ENCODE results near the gene UNC119. TPM values are rescaled to one million over a fixed set of nuclear protein-coding genes. Genes with fewer than 3 reads are reported as not detected.

Gene UNC119
- total and polyA plus RNA-seq, 12 donors = 26.7 to 80.8 (median 38.8) TPM

DNA sequence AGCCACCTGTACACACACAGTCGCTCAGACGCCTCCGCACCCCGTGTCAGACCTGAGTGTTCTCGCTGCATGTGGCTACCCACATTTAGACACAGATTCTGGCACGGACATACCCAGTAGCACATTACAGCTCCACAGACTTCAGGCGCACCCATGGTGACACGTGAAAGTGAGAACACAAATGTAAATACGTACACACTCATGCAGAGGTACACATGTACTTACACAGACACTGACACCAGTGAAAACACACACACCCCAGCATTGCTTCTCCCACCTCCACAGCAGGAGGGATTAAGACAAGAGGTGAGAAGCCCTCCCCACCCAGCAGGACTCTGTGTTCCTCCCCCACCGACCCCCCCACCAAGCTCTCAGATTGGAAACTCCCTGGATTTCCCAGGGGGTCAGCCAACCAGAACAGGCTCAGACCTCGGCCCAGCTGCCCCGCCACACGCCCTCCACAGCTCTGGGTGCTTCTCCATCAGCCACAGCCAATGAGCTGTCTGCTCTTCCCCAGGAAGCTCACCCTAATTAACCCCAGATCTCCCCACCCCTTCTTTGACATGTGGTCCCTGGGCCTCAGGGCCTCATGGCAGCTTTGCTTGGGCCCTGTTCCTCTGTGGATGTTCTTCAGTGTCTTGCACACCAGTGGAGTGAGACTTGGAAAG lies 51.6 kb downstream of the UNC119 start:
- Histone ChIP-seq H3K9me3 (replicated peaks in 1 of 3) (no peaks in the 10 kb centered on the region), H3K4me3 (no peak overlapping the region), H3K27ac (no peak overlapping the region), H3K36me3 (replicated peaks in 1 of 2) (no peaks in the 10 kb centered on the region), H3K27me3 (peaks cover 5% of the 10 kb centered on the region), H3K4me1 (replicated peaks in 1 of 2) (no peaks in the 10 kb centered on the region)
- TF ChIP-seq, protein P1, sequence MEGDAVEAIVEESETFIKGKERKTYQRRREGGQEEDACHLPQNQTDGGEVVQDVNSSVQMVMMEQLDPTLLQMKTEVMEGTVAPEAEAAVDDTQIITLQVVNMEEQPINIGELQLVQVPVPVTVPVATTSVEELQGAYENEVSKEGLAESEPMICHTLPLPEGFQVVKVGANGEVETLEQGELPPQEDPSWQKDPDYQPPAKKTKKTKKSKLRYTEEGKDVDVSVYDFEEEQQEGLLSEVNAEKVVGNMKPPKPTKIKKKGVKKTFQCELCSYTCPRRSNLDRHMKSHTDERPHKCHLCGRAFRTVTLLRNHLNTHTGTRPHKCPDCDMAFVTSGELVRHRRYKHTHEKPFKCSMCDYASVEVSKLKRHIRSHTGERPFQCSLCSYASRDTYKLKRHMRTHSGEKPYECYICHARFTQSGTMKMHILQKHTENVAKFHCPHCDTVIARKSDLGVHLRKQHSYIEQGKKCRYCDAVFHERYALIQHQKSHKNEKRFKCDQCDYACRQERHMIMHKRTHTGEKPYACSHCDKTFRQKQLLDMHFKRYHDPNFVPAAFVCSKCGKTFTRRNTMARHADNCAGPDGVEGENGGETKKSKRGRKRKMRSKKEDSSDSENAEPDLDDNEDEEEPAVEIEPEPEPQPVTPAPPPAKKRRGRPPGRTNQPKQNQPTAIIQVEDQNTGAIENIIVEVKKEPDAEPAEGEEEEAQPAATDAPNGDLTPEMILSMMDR (IDR thresholded peaks at IDR 0.05) = no peak
- TF ChIP-seq POLR2A (IDR thresholded peaks at IDR 0.05) = no peak
- 55 to 76% (median 70%) methylated on average over 4 to 13 of the region's 13 CpGs for WGBS, 4 donors
- intact Hi-C loops (cut with DNase I) = no loop called here
- DNase-seq = no peak

DNA sequence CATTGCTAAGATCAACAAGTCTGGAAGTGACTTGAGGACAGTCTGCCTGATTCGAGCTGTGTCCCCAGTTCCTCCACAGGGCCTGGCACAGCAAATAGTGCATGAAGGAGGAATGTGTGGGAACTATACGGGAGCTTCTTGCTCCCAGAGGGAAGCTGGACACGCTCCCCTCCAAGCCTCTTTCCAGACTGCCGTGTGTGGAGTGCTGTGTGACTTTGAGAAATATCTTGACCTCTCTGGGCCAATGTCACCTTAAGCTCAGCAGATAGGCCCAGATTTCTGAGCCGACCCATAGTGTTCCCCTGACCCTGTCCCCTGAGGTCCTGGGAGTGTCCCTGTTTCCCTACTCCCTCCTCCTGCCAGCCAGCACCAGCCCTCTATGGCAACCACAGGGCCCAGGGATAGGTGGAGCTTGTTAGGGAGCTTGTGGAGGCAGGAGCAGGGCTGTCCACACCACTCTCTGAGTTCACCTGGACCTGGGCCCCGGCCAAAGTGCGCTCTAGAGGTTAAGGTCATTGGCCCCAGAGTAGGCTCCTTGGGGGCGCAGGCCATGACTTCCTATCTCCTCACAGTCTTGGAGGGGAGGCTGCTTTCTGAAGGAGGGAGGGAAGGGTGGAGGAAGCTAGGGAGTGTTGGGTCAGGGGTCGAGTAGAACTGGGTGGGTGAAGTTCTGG lies 52.6 kb downstream of the UNC119 start:
- 48 to 71% (median 67%) methylated on average over 4 to 9 of the region's 9 CpGs for WGBS, 4 donors
- TF ChIP-seq, protein P1 (IDR thresholded peaks at IDR 0.05) = no peak
- no peak for TF ChIP-seq POLR2A (IDR thresholded peaks at IDR 0.05)
- H3K4me3 ChIP-seq = no peak overlapping the region
- intact Hi-C loops (cut with DNase I) = loop anchor here in 1 of 2 donors (5.0 to 10.0 kb wide), 2 partner anchors 32 to 115 kb away; partner anchors contain the start of gene RSKR
- no peaks in the 10 kb centered on the region for H3K36me3 ChIP-seq (replicated peaks in 1 of 2)
- no peak overlapping the region for H3K27ac ChIP-seq
- H3K27me3 ChIP-seq = peaks cover 7% of the 10 kb centered on the region
- no peak for DNase-seq
- H3K4me1 ChIP-seq (replicated peaks in 1 of 2) = no peaks in the 10 kb centered on the region
- H3K9me3 ChIP-seq (replicated peaks in 1 of 3) = no peaks in the 10 kb centered on the region

DNA sequence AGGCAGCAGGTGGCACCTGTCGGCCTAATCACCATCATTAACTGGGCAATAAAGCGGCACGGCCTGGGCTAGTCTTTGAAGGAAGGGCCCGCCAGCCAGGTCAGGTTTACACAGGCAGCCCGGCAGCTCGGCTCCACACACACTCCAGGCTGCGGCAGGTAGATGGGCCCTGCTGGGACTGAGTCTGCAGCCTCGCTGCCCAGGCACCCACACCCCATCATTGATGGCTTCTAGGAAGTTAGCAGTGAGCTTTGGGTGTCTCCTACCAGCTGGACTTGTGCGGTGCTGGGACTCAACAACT lies 53.1 kb downstream of the UNC119 start:
- Histone ChIP-seq H3K27ac (no peak overlapping the region), H3K4me3 (no peak overlapping the region), H3K4me1 (replicated peaks in 1 of 2) (no peaks in the 10 kb centered on the region), H3K9me3 (replicated peaks in 1 of 3) (no peaks in the 10 kb centered on the region), H3K36me3 (replicated peaks in 1 of 2) (no peaks in the 10 kb centered on the region), H3K27me3 (peaks cover 7% of the 10 kb centered on the region)
- intact Hi-C loops (cut with DNase I) = loop anchor here in 1 of 2 donors (5.0 to 10.0 kb wide), 2 partner anchors 33 to 115 kb away; partner anchors contain the start of gene RSKR
- WGBS, 4 donors = 83 to 100% (median 87%) methylated on average over 1 to 9 of the region's 9 CpGs
- DNase-seq = no peak
- TF ChIP-seq, protein P1 (IDR thresholded peaks at IDR 0.05) = no peak
- TF ChIP-seq POLR2A (IDR thresholded peaks at IDR 0.05) = no peak

DNA sequence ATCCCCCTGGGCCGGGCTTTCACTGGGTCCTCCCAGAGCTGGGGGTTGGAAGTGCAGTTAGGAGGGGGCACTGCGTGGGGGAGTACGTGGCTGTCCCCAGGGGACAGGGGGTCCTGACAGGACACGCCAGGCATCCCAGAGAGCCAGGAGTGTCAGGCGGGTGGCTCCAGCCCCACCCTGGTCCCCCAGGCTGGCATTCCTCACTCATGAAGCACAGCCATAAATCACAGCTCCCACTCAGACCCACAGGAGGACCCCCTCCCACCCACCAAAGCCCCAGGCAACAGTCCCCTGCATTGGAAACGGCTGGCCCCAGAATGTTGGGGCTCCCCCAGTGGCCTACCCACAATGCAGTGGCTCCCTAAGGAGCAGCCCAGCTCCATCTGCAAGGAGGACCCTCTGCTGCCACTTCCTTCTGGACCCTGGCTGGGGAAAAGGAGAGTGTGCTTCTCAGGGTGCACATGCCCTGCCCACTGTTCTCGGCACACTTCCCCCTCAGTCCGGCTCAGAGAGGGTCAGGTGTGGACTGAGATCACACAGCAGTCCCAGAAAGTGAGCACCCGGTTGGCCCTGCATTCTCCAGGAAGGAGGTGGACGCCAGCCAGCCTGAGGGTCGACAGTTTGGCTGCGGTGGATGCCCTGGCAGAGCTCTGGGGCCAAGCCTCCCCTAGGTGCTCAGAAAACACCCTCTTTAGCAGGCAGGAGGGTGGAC lies 53.6 kb downstream of the UNC119 start:
- no peak for TF ChIP-seq POLR2A (IDR thresholded peaks at IDR 0.05)
- TF ChIP-seq, protein P1 (IDR thresholded peaks at IDR 0.05) = no peak
- H3K9me3 ChIP-seq (replicated peaks in 1 of 3) = no peaks in the 10 kb centered on the region
- H3K27me3 ChIP-seq = peaks cover 7% of the 10 kb centered on the region
- WGBS, 4 donors = 58 to 62% (median 60%) methylated on average over 8 to 12 of the region's 12 CpGs
- DNase-seq = no peak
- H3K4me1 ChIP-seq (replicated peaks in 1 of 2) = no peaks in the 10 kb centered on the region
- H3K27ac ChIP-seq = no peak overlapping the region
- intact Hi-C loops (cut with DNase I) = loop anchor here in 1 of 2 donors (5.0 to 10.0 kb wide), 2 partner anchors 33 to 116 kb away; partner anchors contain the start of gene RSKR
- no peaks in the 10 kb centered on the region for H3K36me3 ChIP-seq (replicated peaks in 1 of 2)
- no peak overlapping the region for H3K4me3 ChIP-seq

All from adrenal gland (tissue), 12 donors.